Measurements from ENCODE around the gene CMSS1. TPM values are rescaled to one million over a fixed set of nuclear protein-coding genes. Genes with fewer than 3 reads are reported as not detected.

CMSS1 gene
- total and polyA plus RNA-seq, 2 of the 13 experiments (the other 11 are each of a cell fraction or from before 2014, with no cell fraction given): 6.4 to 48.7 TPM

GRCh38 chr3:100209169-100209568, 391.5 kb downstream of the CMSS1 start:
- Histone ChIP-seq H3K4me3 (replicated peaks in 1 of 3; ENCODE audit: insufficient read depth in 1 of 3, low read depth in 2 of 3, low read length in 3 of 3) (no peak overlapping the region), H3K27ac (ENCODE audit: extremely low read length, insufficient read depth, low read length) (no peak overlapping the region), H4K20me1 (ENCODE audit: insufficient read depth, low read length) (no peaks in the 10 kb centered on the region), H2AFZ (ENCODE audit: low read length) (no peak overlapping the region), H3K9ac (ENCODE audit: insufficient read depth, low read depth, low read length) (no peak overlapping the region), H3K27me3 (ENCODE audit: control insufficient read depth in 1 of 2, insufficient read depth in 2 of 2, low read length in 2 of 2) (no peaks in the 10 kb centered on the region), H3K79me2 (ENCODE audit: insufficient read depth, low read length) (no peaks in the 10 kb centered on the region), H3K36me3 (replicated peaks in 1 of 2; ENCODE audit: control insufficient read depth in 1 of 2, insufficient read depth in 2 of 2, low read length in 2 of 2) (no peaks in the 10 kb centered on the region), H3K4me1 (ENCODE audit: insufficient read depth, low read length) (peaks cover 19% of the 10 kb centered on the region), H3K9me3 (ENCODE audit: low read length) (no peaks in the 10 kb centered on the region), H3K4me2 (ENCODE audit: low read depth, low read length) (no peak overlapping the region)
- DNase-seq (ENCODE audit: low spot score) (no peak), FAIRE-seq (no peak), ATAC-seq (no peak)
- no TSS peak for BruUV-seq (replicated peaks)
- peak; percentile 39; the same call in 1 of the 2 replicates for TF ChIP-seq ZNF121 (CRISPR knock-in tag; IDR thresholded peaks at IDR 0.05)
- no peak for TF ChIP-seq SMC3 (IDR thresholded peaks at IDR 0.05; ENCODE audit: low read length)
- intact Hi-C loops (cut with micrococcal nuclease; ENCODE audit: unreplicated experiment) (no loop called here), in situ Hi-C loops (cut with HindIII; ENCODE audit: extremely low pct_ligation_motif_present, low pct_unique_long_range_greater_than_20kb) (no loop called here)
- WGBS (ENCODE audit: low lambda C conversion rate): 89% methylated on average over 2 of the region's 2 CpGs
- CTCF ChIA-PET (ENCODE audit: low intra/inter-chr PET ratio, low total read pairs): no interaction called here
- POLR2A ChIA-PET: no interaction called here

- 63% methylated on average over 2 of the region's 2 CpGs for WGBS (ENCODE audit: low lambda C conversion rate)
- CTCF ChIA-PET (ENCODE audit: low intra/inter-chr PET ratio, low total read pairs): no interaction called here
- H3K27me3 ChIP-seq (ENCODE audit: control insufficient read depth in 1 of 2, insufficient read depth in 2 of 2, low read length in 2 of 2): no peaks in the 10 kb centered on the region
- FAIRE-seq (no peak), ATAC-seq (no peak), DNase-seq (ENCODE audit: low spot score) (peak; percentile 9)
- H3K36me3 ChIP-seq (replicated peaks in 1 of 2; ENCODE audit: control insufficient read depth in 1 of 2, insufficient read depth in 2 of 2, low read length in 2 of 2): no peaks in the 10 kb centered on the region
- H3K4me2 ChIP-seq (ENCODE audit: low read depth, low read length): peak overlapping the region; percentile 45
- H3K79me2 ChIP-seq (ENCODE audit: insufficient read depth, low read length): no peaks in the 10 kb centered on the region
- peak overlapping the region; percentile 55 for H2AFZ ChIP-seq (ENCODE audit: low read length)
- BruUV-seq (replicated peaks): no TSS peak
- H3K4me1 ChIP-seq (ENCODE audit: insufficient read depth, low read length): peaks cover 29% of the 10 kb centered on the region
- H3K4me3 ChIP-seq (replicated peaks in 1 of 3; ENCODE audit: insufficient read depth in 1 of 3, low read depth in 2 of 3, low read length in 3 of 3): no peak overlapping the region
- no peaks in the 10 kb centered on the region for H4K20me1 ChIP-seq (ENCODE audit: insufficient read depth, low read length)
- H3K9me3 ChIP-seq (ENCODE audit: low read length): no peaks in the 10 kb centered on the region
- in situ Hi-C loops (cut with HindIII; ENCODE audit: extremely low pct_ligation_motif_present, low pct_unique_long_range_greater_than_20kb) (no loop called here), intact Hi-C loops (cut with micrococcal nuclease; ENCODE audit: unreplicated experiment) (no loop called here)
- H3K27ac ChIP-seq (ENCODE audit: extremely low read length, insufficient read depth, low read length): no peak overlapping the region
- TF ChIP-seq ZFAT (CRISPR knock-in tag; conservative IDR thresholded peaks at IDR 0.05) (no peak), TMF1 (CRISPR knock-in tag; IDR thresholded peaks at IDR 0.05; ENCODE audit: low read depth) (0 out of 2 replicates have a peak, but pooled peaks have one; percentile 27), NBN (conservative IDR thresholded peaks at IDR 0.05) (no peak)
- no peak overlapping the region for H3K9ac ChIP-seq (ENCODE audit: insufficient read depth, low read depth, low read length)
- POLR2A ChIA-PET: no interaction called here
Observed at GRCh38 chr3:100209948-100210771, 392.5 kb downstream of the CMSS1 start.

All from HepG2 (cell line).